Tongue (tissue), 2 donors: ENCODE data around the gene CNOT8. TPM values are rescaled to one million over a fixed set of nuclear protein-coding genes. Genes with fewer than 3 reads are reported as not detected.
"Not testable (repeated sequence)": the region's sequence is repeated elsewhere in the genome, so short reads cannot be mapped to it uniquely, and the experiment has no call there.

Experiments
- DNase-seq: peaks from one replicate; pipeline ENCODE4 v3.0.0-alpha.2; 2015
- total RNA-seq: library from RNA; depleted of rRNA; stranded (reverse); fragments of >200 nt; gene quantifications from one replicate; pipeline ENCODE4 v1.2.3, GENCODE V29; 2014

CNOT8 gene
- total RNA-seq, 1 donor from 2014 or later: 67.3 TPM

- DNase-seq: not testable (repeated sequence)
Observed at GRCh38 chr5:154835701-154836052, 22.8 kb upstream of the CNOT8 start.

- no peak for DNase-seq
Observed at GRCh38 chr5:154836225-154836624, 22.2 kb upstream of the CNOT8 start.

- DNase-seq: no peak
Observed at GRCh38 chr5:154837009-154837901, 21.2 kb upstream of the CNOT8 start.

- DNase-seq: no peak
Observed at GRCh38 chr5:154840435-154841272, 17.8 kb upstream of the CNOT8 start.

GRCh38 chr5:154841273-154841661, 17.2 kb upstream of the CNOT8 start:
- no peak for DNase-seq

- DNase-seq: no peak
Observed at GRCh38 chr5:154842689-154843530, 15.5 kb upstream of the CNOT8 start.

GRCh38 chr5:154844809-154845208, 13.6 kb upstream of the CNOT8 start:
- no peak for DNase-seq

- DNase-seq: no peak
Observed at GRCh38 chr5:154849264-154849785, 9.1 kb upstream of the CNOT8 start.

GRCh38 chr5:154849791-154850201, 8.6 kb upstream of the CNOT8 start:
- peak; percentile 37 for DNase-seq

GRCh38 chr5:154850255-154851062, 8.0 kb upstream of the CNOT8 start, which contains the start of gene FAXDC2:
FAXDC2 (minus strand) TSS chr5:154850603; CDS start chr5:154838178, 12,425 bp downstream.
- peak; percentile 95 for DNase-seq

GRCh38 chr5:154851351-154851750, 7.1 kb upstream of the CNOT8 start:
- DNase-seq: no peak

GRCh38 chr5:154857530-154858296, 714 bp upstream of the CNOT8 start:
- DNase-seq: peak; percentile 99

- peak; percentile 24 for DNase-seq
Observed at GRCh38 chr5:154858972-154859871, 795 bp downstream of the CNOT8 start.

GRCh38 chr5:154860123-154860522, 1.7 kb downstream of the CNOT8 start:
- no peak for DNase-seq

GRCh38 chr5:154860765-154861164, 2.3 kb downstream of the CNOT8 start:
- no peak for DNase-seq

- DNase-seq: no peak
Observed at GRCh38 chr5:154861946-154862345, 3.5 kb downstream of the CNOT8 start.

GRCh38 chr5:154862766-154863165, 4.3 kb downstream of the CNOT8 start:
- DNase-seq: no peak

GRCh38 chr5:154863291-154864080, 5.1 kb downstream of the CNOT8 start:
- no peak for DNase-seq
